ENCODE measurements around the gene PIGBOS1. TPM values are rescaled to one million over a fixed set of nuclear protein-coding genes. Genes with fewer than 3 reads are reported as not detected.

PIGBOS1 gene
- total and polyA plus RNA-seq, 2 donors (not counting 3 experiments of a cell fraction or from before 2014, with no cell fraction given): 12.8 to 16.5 TPM

- no peak overlapping the region for H2AFZ ChIP-seq (ENCODE audit: low read depth, low read length)
- no peaks in the 10 kb centered on the region for H4K20me1 ChIP-seq (replicated peaks; ENCODE audit: control insufficient read depth, extremely low read depth, insufficient read depth, low read length)
- H3K9me3 ChIP-seq (replicated peaks; ENCODE audit: control insufficient read depth, insufficient read depth, low read length): no peaks in the 10 kb centered on the region
- no peaks in the 10 kb centered on the region for H3K36me3 ChIP-seq (ENCODE audit: control insufficient read depth in 2 of 2, extremely low read depth in 1 of 2, insufficient read depth in 2 of 2, low read length in 2 of 2)
- ChIA-PET CTCF (no interaction called here), POLR2A (no interaction called here)
- no peak overlapping the region for H3K27ac ChIP-seq (ENCODE audit: insufficient read depth, low read depth, low read length)
- BruUV-seq (replicated peaks): no TSS peak
- H3K9ac ChIP-seq (replicated peaks; ENCODE audit: extremely low read depth, insufficient read depth, low read length): no peak overlapping the region
- H3K79me2 ChIP-seq (ENCODE audit: control insufficient read depth, insufficient read depth, low read length): peaks cover 11% of the 10 kb centered on the region
- peaks cover 9% of the 10 kb centered on the region for H3K4me1 ChIP-seq (ENCODE audit: control insufficient read depth, extremely low read depth, insufficient read depth, low read length)
- H3K9me1 ChIP-seq (replicated peaks; ENCODE audit: control insufficient read depth, extremely low read depth, insufficient read depth, low read length): no peaks in the 10 kb centered on the region
- FAIRE-seq: no peak
- intact Hi-C loops (cut with micrococcal nuclease): no loop called here
- no peak for DNase-seq (ENCODE audit: low read depth, low spot score)
- no peaks in the 10 kb centered on the region for H3K27me3 ChIP-seq (ENCODE audit: control insufficient read depth in 2 of 2, insufficient read depth in 2 of 2, low read length in 2 of 2)
- no peak overlapping the region for H3K4me3 ChIP-seq (replicated peaks in 1 of 3; ENCODE audit: insufficient read depth in 1 of 3, low read depth in 1 of 3, low read length in 3 of 3)
- no peak overlapping the region for H3K4me2 ChIP-seq (ENCODE audit: insufficient read depth, low read length)
- TF ChIP-seq JUN (IDR thresholded peaks at IDR 0.05; ENCODE audit: borderline replicate concordance, insufficient read depth, insufficient read length, low read depth) (no peak), POLR2A (IDR thresholded peaks at IDR 0.05; ENCODE audit: low read depth, low read length) (no peak), FOS (IDR thresholded peaks at IDR 0.05; ENCODE audit: borderline replicate concordance, insufficient read depth, low read length) (no peak), GATA2 (IDR thresholded peaks at IDR 0.05; ENCODE audit: insufficient read depth, insufficient read length, low read depth, low read length) (no peak), POLR2AphosphoS5 (IDR thresholded peaks at IDR 0.05; ENCODE audit: insufficient read depth, low read depth, low read length) (no peak), CTCF (IDR thresholded peaks at IDR 0.05; ENCODE audit: extremely low read depth in 1 of 2, insufficient read depth in 1 of 2, low read depth in 1 of 2, low read length in 2 of 2) (no peak), MAX (IDR thresholded peaks at IDR 0.05; ENCODE audit: insufficient read depth, insufficient read length) (no peak), MYC (IDR thresholded peaks at IDR 0.05; ENCODE audit: low read depth, low read length) (no peak), EZH2 (IDR thresholded peaks at IDR 0.05; ENCODE audit: borderline replicate concordance, low read depth, low read length, severe bottlenecking) (no peak)
- dilution Hi-C loops (cut with MboI; ENCODE audit: extremely low pct_ligation_motif_present, low sequenced_read_pairs): no loop called here
Measured at GRCh38 chr15:55320963-55321362, 2.0 kb upstream of the PIGBOS1 start.
